NT2/D1 (cell line): Measurements from ENCODE around the gene HMGCS1.
"Not testable (repeated sequence)": the region's sequence is repeated elsewhere in the genome, so short reads cannot be mapped to it uniquely, and the experiment has no call there.

ENCODE experiments used
- DNase-seq: peaks from one replicate; pipeline ENCODE4 v3.0.0-alpha.2; 2011; ENCODE audit warnings: low read depth, low spot score
- H3K27me3 ChIP-seq: 2 replicates; pipeline ENCODE4 v1.6.0; 2011; ENCODE audit warnings: mild to moderate bottlenecking; ENCODE audit not compliant: insufficient read length, insufficient read depth
- H3K36me3 ChIP-seq: 2 replicates; pipeline ENCODE4 v1.6.1; 2011; ENCODE audit warnings: mild to moderate bottlenecking, low read length, mixed read lengths; ENCODE audit not compliant: insufficient read depth, insufficient read length
- H3K4me1 ChIP-seq: 2 replicates; pipeline ENCODE4 v1.5.1; 2011; ENCODE audit not compliant: insufficient read depth, insufficient read length
- H3K4me3 ChIP-seq: 2 replicates; pipeline ENCODE4 v1.5.1; 2011; ENCODE audit warnings: low read depth; ENCODE audit not compliant: insufficient read length
- H3K9ac ChIP-seq: 2 replicates; pipeline ENCODE4 v1.6.0; 2011; ENCODE audit warnings: low read depth; ENCODE audit not compliant: insufficient read length
- H3K9me3 ChIP-seq: 2 replicates; pipeline ENCODE4 v1.5.1; 2011; ENCODE audit warnings: mild to moderate bottlenecking, low read length; ENCODE audit not compliant: insufficient read depth
- SUZ12 ChIP-seq: IDR thresholded peaks from 2 replicates; pipeline ENCODE4 v1.6.1; 2011; ENCODE audit not compliant: insufficient read length, insufficient read depth; ENCODE audit errors: extremely low read depth
- YY1 ChIP-seq: IDR thresholded peaks from 2 replicates; pipeline ENCODE4 v1.6.1; 2011; ENCODE audit not compliant: insufficient read length, insufficient read depth
- ZNF274 ChIP-seq: IDR thresholded peaks from 2 replicates; pipeline ENCODE4 v1.6.1; 2011; ENCODE audit warnings: mild to moderate bottlenecking, low read depth, low read length

Gene HMGCS1

GRCh38 chr5:43332401-43332800 lies 19.2 kb upstream of the HMGCS1 start:
- Histone ChIP-seq H3K4me3 (no peak overlapping the region), H3K9me3 (peaks cover 23% of the 10 kb centered on the region), H3K36me3 (no peaks in the 10 kb centered on the region), H3K27me3 (no peaks in the 10 kb centered on the region), H3K9ac (no peak overlapping the region), H3K4me1 (no peaks in the 10 kb centered on the region)
- no peak for DNase-seq
- no peak for TF ChIP-seq YY1
- TF ChIP-seq ZNF274: no peak
- TF ChIP-seq SUZ12: no peak

- not testable (repeated sequence) for H3K36me3 ChIP-seq, H3K9ac ChIP-seq, H3K4me1 ChIP-seq, DNase-seq, H3K27me3 ChIP-seq, H3K9me3 ChIP-seq, H3K4me3 ChIP-seq
Measured at GRCh38 chr5:43325624-43326023, 12.4 kb upstream of the HMGCS1 start.

GRCh38 chr5:43323488-43323887 lies 10.3 kb upstream of the HMGCS1 start:
- not testable (repeated sequence) for H3K9ac ChIP-seq, H3K36me3 ChIP-seq, H3K27me3 ChIP-seq, DNase-seq, H3K4me1 ChIP-seq, H3K9me3 ChIP-seq, H3K4me3 ChIP-seq

DNA sequence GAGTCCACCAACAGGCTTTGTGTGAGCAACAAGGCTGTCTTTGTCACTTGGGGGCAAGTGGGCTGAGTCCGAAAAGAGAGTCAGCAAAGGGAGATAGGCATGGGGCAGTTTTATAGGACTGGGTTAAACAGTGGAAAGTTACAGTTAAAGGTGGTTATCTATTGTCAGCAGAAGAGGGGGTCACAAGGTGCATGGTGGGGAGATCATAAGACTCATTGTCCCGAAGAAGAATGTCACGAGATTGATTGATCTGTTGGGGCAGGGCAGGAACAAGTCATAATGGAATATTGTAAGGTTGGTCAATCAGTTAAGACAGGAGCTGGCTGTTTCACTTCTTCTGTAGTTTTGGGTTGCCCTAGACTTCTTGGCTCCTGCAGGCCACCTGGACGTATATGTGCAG lies 7.6 kb upstream of the HMGCS1 start:
- Histone ChIP-seq H3K36me3 (no peaks in the 10 kb centered on the region), H3K27me3 (no peaks in the 10 kb centered on the region), H3K9me3 (no peaks in the 10 kb centered on the region), H3K4me1 (no peaks in the 10 kb centered on the region), H3K9ac (no peak overlapping the region), H3K4me3 (no peak overlapping the region)
- no peak for TF ChIP-seq ZNF274
- no peak for TF ChIP-seq YY1
- TF ChIP-seq SUZ12: no peak
- DNase-seq: no peak

DNA sequence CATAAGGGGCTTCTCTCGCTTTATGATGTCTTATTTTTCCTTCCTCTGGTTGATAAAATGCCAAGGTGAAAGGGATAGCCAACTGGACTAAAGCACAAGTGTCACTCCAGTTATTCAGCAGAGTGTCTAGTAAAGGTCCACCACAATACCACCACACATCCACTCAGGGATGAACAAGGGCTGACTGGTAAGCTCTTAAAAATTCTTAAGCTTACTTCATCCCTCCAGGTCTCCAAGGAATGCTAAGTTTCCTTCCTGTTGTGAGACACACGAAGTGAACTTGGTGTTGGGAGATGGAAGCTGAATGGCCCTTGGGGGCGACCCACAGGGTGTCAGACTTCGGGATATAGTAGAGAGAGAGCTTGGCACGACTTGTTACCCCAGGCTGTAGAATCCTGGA lies 3.2 kb upstream of the HMGCS1 start:
- no peaks in the 10 kb centered on the region for H3K4me1 ChIP-seq
- no peak overlapping the region for H3K9ac ChIP-seq
- DNase-seq: no peak
- H3K9me3 ChIP-seq: no peaks in the 10 kb centered on the region
- H3K27me3 ChIP-seq: no peaks in the 10 kb centered on the region
- H3K4me3 ChIP-seq: no peak overlapping the region
- no peak for TF ChIP-seq SUZ12
- TF ChIP-seq ZNF274: no peak
- no peak for TF ChIP-seq YY1
- H3K36me3 ChIP-seq: peaks cover 6% of the 10 kb centered on the region

- TF ChIP-seq SUZ12 (no peak), YY1 (no peak)
- DNase-seq: no peak
- Histone ChIP-seq H3K9me3 (no peaks in the 10 kb centered on the region), H3K4me3 (no peak overlapping the region), H3K27me3 (no peaks in the 10 kb centered on the region), H3K36me3 (peaks cover 8% of the 10 kb centered on the region), H3K9ac (no peak overlapping the region), H3K4me1 (no peaks in the 10 kb centered on the region)
Measured at GRCh38 chr5:43315682-43316081, 2.5 kb upstream of the HMGCS1 start.

DNA sequence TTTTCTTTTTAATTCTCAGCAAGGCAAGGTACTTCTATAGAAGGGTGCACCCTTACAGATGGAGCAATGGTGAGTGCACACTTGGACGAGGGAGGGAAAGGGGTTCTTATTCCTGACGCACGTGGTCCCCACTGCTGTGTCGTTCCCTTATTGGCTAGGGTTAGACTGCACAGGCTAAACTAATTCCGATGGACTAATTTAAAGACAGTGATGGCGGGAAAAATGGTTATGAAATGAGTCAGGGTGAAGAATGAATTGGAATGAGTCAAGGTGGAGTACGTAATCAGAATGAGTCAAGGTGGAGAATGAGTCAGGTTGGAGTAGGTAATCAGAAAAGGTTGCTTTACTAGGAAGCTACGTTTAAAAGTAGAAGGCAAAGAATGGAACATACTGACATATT lies 2.1 kb upstream of the HMGCS1 start:
- TF ChIP-seq ZNF274 (no peak), YY1 (no peak), SUZ12 (no peak)
- Histone ChIP-seq H3K9ac (no peak overlapping the region), H3K27me3 (no peaks in the 10 kb centered on the region), H3K36me3 (peaks cover 11% of the 10 kb centered on the region), H3K4me1 (no peaks in the 10 kb centered on the region), H3K4me3 (no peak overlapping the region), H3K9me3 (no peaks in the 10 kb centered on the region)
- no peak for DNase-seq

GRCh38 chr5:43314724-43315123 lies 1.5 kb upstream of the HMGCS1 start:
- H3K4me3 ChIP-seq: no peak overlapping the region
- no peak for DNase-seq

More at GRCh38 chr5:43314724-43315123, 1.5 kb upstream of the HMGCS1 start:
- TF ChIP-seq ZNF274 (no peak), SUZ12 (no peak), YY1 (no peak)
- no peak overlapping the region for H3K9ac ChIP-seq
- no peaks in the 10 kb centered on the region for H3K27me3 ChIP-seq
- no peaks in the 10 kb centered on the region for H3K9me3 ChIP-seq
- H3K4me1 ChIP-seq: no peaks in the 10 kb centered on the region
- H3K36me3 ChIP-seq: peaks cover 15% of the 10 kb centered on the region
